ENCODE data around the gene FGF2.

Gene FGF2

DNA sequence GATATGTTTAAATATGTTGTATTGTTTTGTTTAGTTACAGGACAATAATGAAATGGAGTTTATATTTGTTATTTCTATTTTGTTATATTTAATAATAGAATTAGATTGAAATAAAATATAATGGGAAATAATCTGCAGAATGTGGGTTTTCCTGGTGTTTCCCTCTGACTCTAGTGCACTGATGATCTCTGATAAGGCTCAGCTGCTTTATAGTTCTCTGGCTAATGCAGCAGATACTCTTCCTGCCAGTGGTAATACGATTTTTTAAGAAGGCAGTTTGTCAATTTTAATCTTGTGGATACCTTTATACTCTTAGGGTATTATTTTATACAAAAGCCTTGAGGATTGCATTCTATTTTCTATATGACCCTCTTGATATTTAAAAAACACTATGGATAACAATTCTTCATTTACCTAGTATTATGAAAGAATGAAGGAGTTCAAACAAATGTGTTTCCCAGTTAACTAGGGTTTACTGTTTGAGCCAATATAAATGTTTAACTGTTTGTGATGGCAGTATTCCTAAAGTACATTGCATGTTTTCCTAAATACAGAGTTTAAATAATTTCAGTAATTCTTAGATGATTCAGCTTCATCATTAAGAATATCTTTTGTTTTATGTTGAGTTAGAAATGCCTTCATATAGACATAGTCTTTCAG is 68.8 kb downstream of the FGF2 start:
- DNase-seq (ENCODE audit: low spot score): no peak

DNA sequence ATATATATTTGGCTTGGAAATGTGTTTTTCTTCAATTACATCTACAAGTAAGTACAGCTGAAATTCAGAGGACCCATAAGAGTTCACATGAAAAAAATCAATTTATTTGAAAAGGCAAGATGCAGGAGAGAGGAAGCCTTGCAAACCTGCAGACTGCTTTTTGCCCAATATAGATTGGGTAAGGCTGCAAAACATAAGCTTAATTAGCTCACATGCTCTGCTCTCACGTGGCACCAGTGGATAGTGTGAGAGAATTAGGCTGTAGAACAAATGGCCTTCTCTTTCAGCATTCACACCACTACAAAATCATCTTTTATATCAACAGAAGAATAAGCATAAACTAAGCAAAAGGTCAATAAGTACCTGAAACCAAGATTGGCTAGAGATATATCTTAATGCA is 69.6 kb downstream of the FGF2 start:
- no peak for DNase-seq (ENCODE audit: low spot score)

DNA sequence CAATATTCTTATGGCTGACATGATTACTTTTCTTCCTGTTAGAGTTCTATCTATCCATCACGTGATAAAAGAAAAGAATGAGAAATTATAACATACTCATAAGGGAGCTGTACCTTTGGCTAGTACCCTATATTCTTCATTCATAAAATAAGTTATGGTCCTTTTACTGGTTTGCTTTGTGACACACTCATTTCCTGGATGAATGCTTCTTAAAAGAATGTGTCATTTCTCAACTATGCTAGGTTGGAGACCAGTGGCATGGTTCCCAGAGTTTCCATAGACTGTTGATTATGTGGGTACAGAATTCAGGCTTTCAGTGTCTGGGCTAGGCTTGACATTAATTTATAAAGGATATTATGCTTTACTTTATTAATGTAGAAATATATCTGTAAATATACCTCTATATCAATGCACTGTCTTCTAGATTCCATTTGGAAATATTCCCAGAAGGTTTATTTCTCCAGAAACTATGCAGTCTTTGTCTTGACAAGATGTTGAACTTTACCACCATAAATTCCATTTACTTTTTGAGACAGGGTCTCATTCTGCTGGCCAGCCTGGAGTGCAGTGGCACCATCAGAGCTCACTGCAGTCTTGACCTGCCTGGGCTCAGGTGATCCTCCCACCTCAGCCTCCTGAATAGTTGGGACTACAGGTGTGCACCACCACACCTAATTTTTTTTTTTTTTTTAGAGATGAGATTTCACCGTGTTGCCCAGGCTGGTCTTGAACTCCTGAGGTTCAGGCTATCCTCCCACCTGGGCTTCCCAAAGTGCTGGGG is 71.9 kb downstream of the FGF2 start:
- DNase-seq (ENCODE audit: low spot score): no peak

DNA sequence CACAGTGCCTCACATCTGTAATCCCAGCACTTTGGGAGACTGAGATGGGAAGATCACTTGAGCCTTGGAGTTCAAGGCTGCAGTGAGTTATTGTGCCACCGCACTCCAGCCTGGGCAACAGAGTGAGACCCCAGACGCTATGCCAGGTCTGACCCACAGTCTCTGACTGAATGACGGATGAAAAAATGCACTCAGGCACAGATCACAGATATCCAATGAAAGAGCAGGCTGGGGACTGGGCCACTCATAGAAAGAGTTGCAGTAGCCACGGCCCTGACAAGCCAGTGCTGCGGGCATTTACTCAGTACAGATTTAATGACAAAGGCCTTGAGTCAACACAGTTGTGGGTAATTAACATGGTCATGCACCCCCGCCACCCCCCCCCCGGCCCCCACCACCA is 73.1 kb downstream of the FGF2 start:
- DNase-seq (ENCODE audit: low spot score): no peak

DNA sequence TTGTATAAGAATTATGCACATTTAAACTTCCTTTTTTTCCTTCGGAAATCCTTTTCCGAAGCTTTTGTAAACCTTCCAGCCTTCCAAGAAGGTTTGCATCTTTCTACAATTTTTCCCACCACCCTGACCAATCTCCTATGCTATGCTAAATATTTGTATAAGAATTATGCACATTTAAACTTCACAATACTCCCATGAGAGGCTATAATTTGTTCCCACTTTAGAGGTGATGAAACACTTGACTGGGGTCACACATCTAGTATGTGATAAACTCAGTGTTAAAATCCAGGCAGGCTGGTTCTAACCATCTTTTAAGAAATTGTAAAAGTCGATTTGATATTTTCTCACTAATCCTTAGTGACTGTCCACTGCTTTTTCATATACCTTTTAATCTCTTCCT is 73.7 kb downstream of the FGF2 start:
- no peak for DNase-seq (ENCODE audit: low spot score)

- no peak for DNase-seq (ENCODE audit: low spot score)
Observed at GRCh38 chr4:122901247-122902010, 74.8 kb downstream of the FGF2 start.

DNA sequence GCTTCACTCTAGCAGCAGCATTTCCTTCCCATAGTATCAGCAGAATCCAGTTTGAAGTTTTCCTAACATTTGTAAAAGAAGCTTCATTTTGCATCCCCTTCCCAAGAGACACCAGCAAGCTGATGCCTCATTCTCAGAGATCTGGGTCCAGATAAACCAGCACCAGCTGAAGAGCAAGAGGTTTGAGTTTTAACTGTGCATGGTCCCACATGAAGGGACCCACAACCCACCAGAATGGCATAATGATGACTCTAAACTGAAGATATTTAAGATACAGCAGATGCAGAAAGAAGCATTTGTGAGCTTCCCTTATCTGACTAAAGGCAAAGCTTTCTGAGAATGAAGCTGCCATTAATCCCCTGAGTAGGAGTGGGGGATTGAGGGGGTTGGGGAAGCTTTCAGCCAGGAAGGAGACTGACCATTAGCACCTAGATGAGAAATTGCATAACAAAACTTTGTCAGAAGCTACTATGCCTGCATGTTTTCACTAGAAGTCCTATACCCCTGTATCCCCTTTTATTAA is 77.2 kb downstream of the FGF2 start:
- DNase-seq (ENCODE audit: low spot score): no peak

GRCh38 chr4:122906859-122907305 is 80.3 kb downstream of the FGF2 start:
- DNase-seq (ENCODE audit: low spot score): no peak

DNA sequence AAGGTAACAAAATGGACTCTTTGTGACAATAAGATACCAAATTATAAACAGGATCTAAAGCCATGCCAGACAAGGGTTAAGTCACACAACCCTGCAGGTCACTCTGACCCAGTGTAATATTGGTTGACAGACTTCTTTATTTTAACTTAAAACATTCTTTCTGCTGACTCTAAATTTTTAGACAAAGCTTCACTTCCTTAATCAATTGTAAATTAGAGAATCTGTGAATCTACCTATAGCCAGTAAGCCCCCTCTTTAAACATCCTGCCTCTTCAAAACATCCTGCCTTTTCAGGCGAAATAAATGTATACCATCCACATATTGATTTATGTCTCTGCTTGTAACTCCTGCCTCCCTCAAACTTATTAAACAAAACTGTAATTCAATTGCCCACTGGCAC is 81.6 kb downstream of the FGF2 start:
- no peak for DNase-seq (ENCODE audit: low spot score)

- no peak for DNase-seq (ENCODE audit: low spot score)
Observed at GRCh38 chr4:122909683-122910082, 83.1 kb downstream of the FGF2 start.

GRCh38 chr4:122911588-122911987 is 85.0 kb downstream of the FGF2 start:
- no peak for DNase-seq (ENCODE audit: low spot score)

DNA sequence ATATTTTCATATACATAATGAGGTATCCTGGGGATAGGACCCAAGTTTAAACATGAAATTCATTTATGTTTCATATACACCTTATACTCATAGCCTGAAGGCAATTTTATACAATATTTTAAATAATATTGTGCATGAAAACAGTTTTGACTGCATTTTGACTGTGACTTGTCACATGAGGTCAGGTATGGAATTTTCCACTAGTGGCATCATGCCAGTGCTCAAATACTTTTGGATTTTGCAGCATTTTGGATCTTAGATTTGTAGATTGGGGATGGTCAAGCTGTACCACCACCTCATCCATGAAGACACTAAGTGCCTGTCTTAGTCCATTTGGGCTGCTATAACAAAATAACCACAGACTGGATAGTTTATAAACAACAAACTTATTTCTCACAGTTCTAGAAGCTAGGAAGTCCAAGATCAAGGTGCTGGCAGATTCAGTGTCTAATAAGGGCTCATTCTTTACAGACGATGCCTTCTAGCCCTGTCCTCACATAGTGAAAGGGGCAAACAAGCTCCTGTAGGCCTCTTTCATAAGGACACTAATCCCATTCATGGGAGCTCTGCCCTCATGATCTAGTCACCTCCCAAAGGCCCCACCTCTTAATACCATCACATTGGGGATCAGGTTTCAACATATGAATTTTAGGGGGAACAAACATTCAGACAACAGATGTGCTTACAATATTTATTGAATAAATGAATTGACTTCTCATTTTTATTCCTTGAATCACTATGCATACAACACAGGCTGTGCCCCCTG is 86.4 kb downstream of the FGF2 start:
- no peak for DNase-seq (ENCODE audit: low spot score)

- DNase-seq (ENCODE audit: low spot score): peak; percentile 39
Observed at GRCh38 chr4:122914292-122914904, 87.8 kb downstream of the FGF2 start.

GRCh38 chr4:122914938-122915337 is 88.3 kb downstream of the FGF2 start:
- no peak for DNase-seq (ENCODE audit: low spot score)

GRCh38 chr4:122917731-122918130 is 91.1 kb downstream of the FGF2 start:
- DNase-seq (ENCODE audit: low spot score): no peak

- no peak for DNase-seq (ENCODE audit: low spot score)
Observed at GRCh38 chr4:122920473-122920872, 93.8 kb downstream of the FGF2 start.

DNA sequence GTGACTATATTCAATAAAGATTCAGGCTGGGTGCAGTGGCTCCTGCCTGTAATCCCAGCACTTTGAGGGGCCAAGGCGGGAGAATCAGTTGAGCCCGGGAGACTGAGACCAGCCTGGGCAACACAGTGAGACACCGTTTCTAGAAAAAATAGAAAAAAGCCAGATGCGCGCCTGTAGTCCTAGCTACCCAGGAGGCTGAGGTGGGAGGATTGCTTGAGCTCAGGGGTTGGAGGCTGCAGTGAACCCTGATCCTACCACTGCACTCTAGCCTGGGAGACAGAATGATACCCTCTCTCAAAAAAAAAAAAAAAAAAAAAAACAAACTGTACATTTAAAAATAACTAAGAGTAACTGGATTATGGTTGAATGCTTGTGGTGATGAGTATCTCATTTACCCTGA is 94.7 kb downstream of the FGF2 start:
- DNase-seq (ENCODE audit: low spot score): no peak

GRCh38 chr4:122921971-122922876 is 95.6 kb downstream of the FGF2 start, which contains the start of gene NUDT6:
Gene NUDT6 (minus strand): TSS chr4:122922597. CDS start chr4:122922572, 25 bp downstream.
- peak; percentile 75 for DNase-seq (ENCODE audit: low spot score)

DNA sequence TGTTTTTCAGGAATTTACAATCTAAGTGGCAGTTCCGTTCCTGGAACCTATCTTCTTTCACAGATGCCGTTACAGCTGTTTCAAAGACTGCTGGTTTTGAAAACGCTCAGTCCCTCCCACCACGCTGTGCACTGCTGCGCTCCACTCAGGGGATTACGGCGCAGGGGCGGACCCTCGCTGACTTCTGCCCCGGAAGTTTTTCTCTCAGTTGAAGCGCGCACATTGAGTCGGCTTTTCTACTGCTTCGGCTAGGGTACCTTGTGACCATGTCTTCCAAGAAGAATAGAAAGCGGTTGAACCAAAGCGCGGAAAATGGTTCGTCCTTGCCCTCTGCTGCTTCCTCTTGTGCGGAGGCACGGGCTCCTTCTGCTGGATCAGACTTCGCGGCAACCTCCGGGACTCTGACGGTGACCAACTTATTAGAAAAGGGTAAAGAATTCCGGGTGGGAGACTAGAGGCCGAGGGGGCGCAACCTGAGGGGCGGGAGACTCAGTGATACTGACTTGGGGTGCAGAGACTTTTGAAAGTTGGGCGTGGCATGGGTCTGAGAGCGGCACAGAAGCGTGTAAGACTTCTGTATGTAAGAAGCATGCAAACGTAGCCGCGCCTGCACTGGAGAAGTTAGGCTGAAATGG is 96.4 kb downstream of the FGF2 start:
- peak; percentile 91 for DNase-seq (ENCODE audit: low spot score)

DNA sequence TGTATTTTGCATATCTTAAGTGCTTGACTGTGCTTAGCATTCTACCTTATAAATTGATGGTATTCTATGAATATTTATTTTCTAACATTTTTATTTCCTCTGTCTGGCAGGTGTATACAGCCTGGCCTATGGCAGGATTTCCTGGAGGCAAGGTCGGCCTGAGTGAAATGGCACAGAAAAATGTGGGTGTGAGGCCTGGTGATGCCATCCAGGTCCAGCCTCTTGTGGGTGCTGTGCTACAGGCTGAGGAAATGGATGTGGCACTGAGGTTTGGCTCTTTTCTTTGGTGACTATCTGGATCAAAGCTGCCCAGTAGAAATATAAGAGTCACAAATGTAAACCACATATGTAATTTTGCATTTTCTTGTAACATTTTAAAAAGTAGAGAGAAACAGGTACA is 102.3 kb downstream of the FGF2 start:
- no peak for DNase-seq (ENCODE audit: low spot score)

All from D341Med (cell line).